ENCODE data around the gene STK35. TPM values are rescaled to one million over a fixed set of nuclear protein-coding genes. Genes with fewer than 3 reads are reported as not detected.

STK35 gene
- total RNA-seq, 1 donor from 2014 or later: 14.5 TPM

DNA sequence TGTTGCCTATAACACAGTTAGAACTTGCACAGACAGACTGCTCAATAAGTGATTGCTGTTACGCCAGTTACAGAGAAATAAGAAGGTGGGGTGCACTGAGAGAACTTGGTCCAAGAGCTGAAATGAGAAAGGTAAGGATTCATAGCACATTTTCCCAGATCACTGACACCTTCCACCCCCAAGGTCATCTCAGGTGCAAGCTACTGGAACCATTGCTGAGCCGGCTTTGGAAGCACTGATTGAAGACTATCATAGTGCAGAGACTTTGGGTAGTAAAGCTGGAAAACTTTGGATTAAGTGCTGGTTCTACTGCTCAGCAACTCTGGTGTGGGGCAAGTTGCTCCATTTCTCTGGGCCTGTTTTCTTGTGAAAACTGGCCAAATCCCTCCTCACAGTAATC lies 38.1 kb downstream of the STK35 start:
- Mint-ChIP-seq H3K4me3 (ENCODE audit: unreplicated experiment) (no peak overlapping the region), H3K9me3 (ENCODE audit: low read depth) (no peaks in the 10 kb centered on the region), H3K4me1 (ENCODE audit: low read depth) (peaks cover 39% of the 10 kb centered on the region), H3K36me3 (ENCODE audit: low read depth) (peaks cover 2% of the 10 kb centered on the region), H3K27me3 (ENCODE audit: low read depth) (no peaks in the 10 kb centered on the region), H3K27ac (ENCODE audit: unreplicated experiment) (no peak overlapping the region)
- no peak for DNase-seq (ENCODE audit: low spot score)
- TF ChIP-seq, protein P1, sequence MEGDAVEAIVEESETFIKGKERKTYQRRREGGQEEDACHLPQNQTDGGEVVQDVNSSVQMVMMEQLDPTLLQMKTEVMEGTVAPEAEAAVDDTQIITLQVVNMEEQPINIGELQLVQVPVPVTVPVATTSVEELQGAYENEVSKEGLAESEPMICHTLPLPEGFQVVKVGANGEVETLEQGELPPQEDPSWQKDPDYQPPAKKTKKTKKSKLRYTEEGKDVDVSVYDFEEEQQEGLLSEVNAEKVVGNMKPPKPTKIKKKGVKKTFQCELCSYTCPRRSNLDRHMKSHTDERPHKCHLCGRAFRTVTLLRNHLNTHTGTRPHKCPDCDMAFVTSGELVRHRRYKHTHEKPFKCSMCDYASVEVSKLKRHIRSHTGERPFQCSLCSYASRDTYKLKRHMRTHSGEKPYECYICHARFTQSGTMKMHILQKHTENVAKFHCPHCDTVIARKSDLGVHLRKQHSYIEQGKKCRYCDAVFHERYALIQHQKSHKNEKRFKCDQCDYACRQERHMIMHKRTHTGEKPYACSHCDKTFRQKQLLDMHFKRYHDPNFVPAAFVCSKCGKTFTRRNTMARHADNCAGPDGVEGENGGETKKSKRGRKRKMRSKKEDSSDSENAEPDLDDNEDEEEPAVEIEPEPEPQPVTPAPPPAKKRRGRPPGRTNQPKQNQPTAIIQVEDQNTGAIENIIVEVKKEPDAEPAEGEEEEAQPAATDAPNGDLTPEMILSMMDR (IDR thresholded peaks at IDR 0.05): no peak

DNA sequence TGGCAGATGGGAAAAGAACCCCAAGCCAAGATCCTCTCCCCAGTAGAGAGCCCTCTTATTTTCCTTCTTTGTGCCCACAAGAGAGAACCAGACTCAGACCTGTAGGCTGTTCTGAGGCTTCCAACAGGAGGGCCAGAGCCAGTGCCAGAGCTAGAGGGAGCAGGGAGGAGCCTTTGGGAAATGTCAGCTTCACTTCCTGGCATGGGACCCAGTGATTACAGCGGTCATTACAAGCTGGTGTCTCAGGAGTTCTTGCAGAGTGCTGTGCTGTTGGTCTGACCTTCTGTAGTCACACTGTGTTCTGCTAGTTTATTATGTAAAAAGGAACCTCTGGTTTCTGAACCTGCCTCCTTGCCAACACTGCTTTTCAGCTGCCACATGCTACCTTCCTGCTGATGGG lies 38.9 kb downstream of the STK35 start:
- H3K4me1 Mint-ChIP-seq (ENCODE audit: low read depth): peaks cover 31% of the 10 kb centered on the region
- TF ChIP-seq, protein P1 (IDR thresholded peaks at IDR 0.05): no peak
- H3K36me3 Mint-ChIP-seq (ENCODE audit: low read depth): peaks cover 2% of the 10 kb centered on the region
- no peaks in the 10 kb centered on the region for H3K27me3 Mint-ChIP-seq (ENCODE audit: low read depth)
- no peak for DNase-seq (ENCODE audit: low spot score)
- H3K4me3 Mint-ChIP-seq (ENCODE audit: unreplicated experiment): no peak overlapping the region
- H3K9me3 Mint-ChIP-seq (ENCODE audit: low read depth): no peaks in the 10 kb centered on the region
- peak overlapping the region; percentile 17 for H3K27ac Mint-ChIP-seq (ENCODE audit: unreplicated experiment)

DNA sequence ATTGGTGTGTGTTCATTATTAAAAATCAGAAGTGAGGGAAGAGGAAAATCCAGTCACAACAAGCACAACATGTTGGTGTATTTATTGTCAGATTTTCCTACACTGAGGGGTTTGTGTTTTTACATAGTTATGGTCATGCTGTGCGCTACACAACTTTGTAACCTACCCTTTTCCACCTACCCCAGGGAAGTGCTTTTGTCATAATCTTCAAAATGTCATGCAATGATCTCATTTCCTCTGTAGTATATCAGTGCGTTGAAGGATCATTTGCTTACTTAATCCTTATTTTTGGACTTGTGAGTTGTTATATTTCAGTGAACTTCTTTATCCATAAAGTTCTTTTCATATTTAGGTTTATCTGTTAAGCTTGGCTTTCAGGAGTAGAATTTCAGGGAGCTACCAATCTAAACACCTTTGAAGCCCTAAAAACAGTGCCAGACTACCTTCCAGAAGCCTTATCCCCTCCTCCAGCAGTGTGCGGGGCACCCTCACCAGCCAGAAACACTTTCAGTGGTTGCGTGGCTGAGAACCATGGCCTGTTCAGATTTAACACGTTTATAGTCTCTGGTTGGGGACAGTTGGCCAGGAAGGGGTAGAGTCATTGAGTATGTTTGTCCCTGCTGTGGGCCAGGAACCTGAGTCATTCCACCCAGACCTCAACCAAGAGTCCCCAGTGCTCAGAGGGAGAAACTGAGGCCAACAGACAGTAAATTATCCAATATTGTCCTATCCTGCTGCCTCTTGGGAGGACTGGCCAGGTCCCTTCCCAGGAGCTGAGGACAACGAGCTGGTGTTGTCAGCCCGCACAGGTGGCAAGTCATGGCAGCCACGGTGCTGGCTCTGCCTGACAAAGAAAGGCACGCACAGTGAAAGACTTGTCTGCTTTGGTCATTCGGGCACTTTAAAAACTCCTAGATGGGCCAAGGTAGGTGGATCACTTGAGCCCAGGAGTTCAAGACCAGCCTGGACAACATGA lies 40.3 kb downstream of the STK35 start:
- TF ChIP-seq, protein P1 (IDR thresholded peaks at IDR 0.05): no peak
- no peaks in the 10 kb centered on the region for H3K9me3 Mint-ChIP-seq (ENCODE audit: low read depth)
- H3K27ac Mint-ChIP-seq (ENCODE audit: unreplicated experiment): no peak overlapping the region
- no peaks in the 10 kb centered on the region for H3K27me3 Mint-ChIP-seq (ENCODE audit: low read depth)
- DNase-seq (ENCODE audit: low spot score): no peak
- H3K36me3 Mint-ChIP-seq (ENCODE audit: low read depth): peaks cover 8% of the 10 kb centered on the region
- no peak overlapping the region for H3K4me3 Mint-ChIP-seq (ENCODE audit: unreplicated experiment)
- H3K4me1 Mint-ChIP-seq (ENCODE audit: low read depth): peaks cover 22% of the 10 kb centered on the region

DNA sequence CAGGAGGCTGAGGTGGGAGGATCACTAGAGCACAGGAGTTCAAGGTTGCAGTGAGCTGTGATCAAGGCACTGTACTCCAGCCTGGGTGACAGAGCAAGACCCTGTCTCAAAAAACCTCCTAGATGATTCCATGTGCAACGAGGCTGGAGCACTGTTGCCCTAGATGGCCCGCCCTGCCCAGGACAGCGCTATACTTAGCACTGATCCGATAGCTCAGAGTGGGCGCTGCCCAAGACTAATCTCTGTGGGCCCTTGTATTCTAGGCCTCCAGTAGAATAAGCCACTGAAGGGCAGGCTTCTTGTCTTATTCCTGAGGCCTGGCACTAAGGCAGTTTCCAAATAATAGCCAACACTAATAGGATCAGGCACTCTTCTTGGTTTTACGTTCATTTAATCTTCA lies 41.0 kb downstream of the STK35 start:
- H3K27me3 Mint-ChIP-seq (ENCODE audit: low read depth): no peaks in the 10 kb centered on the region
- H3K36me3 Mint-ChIP-seq (ENCODE audit: low read depth): peaks cover 6% of the 10 kb centered on the region
- no peak overlapping the region for H3K4me3 Mint-ChIP-seq (ENCODE audit: unreplicated experiment)
- DNase-seq (ENCODE audit: low spot score): no peak
- TF ChIP-seq, protein P1 (IDR thresholded peaks at IDR 0.05): no peak
- peaks cover 14% of the 10 kb centered on the region for H3K4me1 Mint-ChIP-seq (ENCODE audit: low read depth)
- H3K9me3 Mint-ChIP-seq (ENCODE audit: low read depth): no peaks in the 10 kb centered on the region
- H3K27ac Mint-ChIP-seq (ENCODE audit: unreplicated experiment): no peak overlapping the region

DNA sequence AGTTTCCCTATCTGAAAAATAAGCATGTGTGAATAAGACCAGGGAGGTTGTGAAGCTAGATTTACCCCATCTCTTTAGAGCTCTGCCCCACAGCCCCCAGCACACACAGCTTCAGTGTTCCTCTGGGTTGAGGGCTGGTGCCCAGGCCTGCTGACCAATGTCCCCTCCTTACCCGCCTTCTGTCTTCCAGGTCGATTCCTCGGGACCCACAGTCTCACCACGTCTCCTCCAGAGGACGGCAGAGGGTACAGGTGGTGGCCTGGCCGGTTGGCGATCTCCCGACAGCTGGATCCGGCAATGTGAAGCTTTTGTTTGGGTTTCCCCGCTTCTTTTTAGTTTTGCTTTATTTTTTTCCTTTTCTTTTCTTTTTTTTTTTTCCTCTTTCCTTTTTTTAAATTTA lies 42.0 kb downstream of the STK35 start:
- Mint-ChIP-seq H3K9me3 (ENCODE audit: low read depth) (no peaks in the 10 kb centered on the region), H3K4me1 (ENCODE audit: low read depth) (peaks cover 8% of the 10 kb centered on the region), H3K36me3 (ENCODE audit: low read depth) (peaks cover 6% of the 10 kb centered on the region), H3K27me3 (ENCODE audit: low read depth) (no peaks in the 10 kb centered on the region), H3K27ac (ENCODE audit: unreplicated experiment) (no peak overlapping the region), H3K4me3 (ENCODE audit: unreplicated experiment) (no peak overlapping the region)
- peak; percentile 49 for DNase-seq (ENCODE audit: low spot score)
- TF ChIP-seq, protein P1 (IDR thresholded peaks at IDR 0.05): no peak
